ENCODE results near the gene PREX1.
"Not testable (repeated sequence)": the region's sequence is repeated elsewhere in the genome, so short reads cannot be mapped to it uniquely, and the experiment has no call there.

Gene PREX1

DNA sequence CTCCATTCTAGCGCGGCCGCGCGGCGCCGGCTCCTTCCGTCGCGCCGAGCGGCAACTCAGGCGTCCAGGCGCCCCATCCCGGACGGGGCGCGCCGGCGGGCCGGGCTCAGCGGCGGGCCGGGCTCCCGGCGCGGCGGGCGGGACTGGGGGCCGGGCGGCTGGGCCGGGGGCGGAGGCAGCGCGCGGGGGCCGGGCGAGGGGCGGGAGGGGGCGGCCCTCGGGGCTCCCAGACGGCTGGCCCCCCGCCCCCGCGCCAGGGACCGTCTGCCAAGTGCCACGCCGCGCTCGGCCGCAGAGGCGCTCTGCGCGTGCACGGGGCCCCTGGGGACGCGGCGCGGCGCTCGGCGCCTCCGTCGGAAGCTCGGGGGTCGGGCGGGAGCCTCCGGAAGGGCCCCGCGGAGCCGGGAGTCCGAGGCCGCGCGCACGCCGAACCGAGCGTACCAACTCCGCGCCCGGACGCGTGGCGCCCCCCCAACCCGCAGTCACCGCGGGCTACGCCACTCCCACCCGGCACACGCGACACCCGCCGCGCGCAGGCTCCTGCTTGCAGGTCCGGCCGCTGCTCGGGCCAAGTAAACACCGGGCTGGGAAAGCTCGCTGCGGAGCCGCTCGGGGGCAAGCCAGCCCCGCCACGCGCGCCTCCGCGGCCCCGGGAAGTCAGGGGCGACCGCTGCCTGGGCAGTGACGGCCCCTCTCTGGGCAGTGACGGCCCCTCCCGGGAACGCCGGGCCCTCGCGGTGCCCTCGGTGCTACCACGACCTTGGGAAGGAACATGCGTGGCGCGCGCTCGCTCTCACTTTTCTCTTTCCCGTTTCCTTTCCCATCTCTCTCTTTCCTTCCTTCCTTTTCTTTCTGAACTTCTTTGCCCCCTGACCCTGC, at the start of gene PREX1:
Gene PREX1 (minus strand): TSS at position 145 of the 879 bp plus-strand sequence. CDS start 139 bp downstream, at position 6.
- peak; percentile 79 for DNase-seq (ENCODE audit: low spot score)

DNA sequence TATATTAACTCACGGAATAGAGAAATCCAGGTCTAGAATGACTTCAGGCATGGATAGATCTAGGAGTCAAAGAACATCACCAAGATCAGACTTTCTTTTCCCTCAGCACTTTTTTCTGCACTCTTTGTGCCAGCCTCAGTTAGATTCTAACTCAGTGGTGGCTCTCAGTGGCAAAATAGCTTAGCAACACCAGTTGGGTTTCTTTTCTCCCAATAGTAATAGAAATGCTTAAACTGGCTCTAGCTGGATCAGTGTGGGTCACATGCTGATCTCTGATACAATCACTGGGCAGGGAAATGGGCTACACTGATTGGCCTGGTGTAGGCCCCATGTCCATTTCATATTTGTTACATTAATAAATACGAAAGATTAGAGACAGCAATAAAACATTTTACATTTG, 49.5 kb upstream of the PREX1 start:
- DNase-seq (ENCODE audit: low spot score), result peak; percentile 42

DNA sequence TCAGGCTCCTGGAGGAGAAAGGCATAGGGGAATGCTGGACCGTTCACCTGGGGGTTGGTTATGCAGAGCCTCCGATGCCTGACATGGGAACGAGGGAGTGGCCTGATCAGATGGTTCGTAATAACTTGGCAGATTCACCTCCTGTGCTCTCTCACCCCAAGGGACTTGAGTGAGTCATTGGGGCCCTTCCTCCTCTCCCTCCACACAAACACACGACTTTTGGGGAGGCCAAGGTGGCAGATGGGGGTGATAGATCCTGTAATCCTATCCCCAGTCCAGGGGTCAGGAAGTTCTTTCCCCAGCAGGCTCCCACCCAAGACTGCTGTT, 48.1 kb upstream of the PREX1 start:
- DNase-seq (ENCODE audit: low spot score), result no peak

DNA sequence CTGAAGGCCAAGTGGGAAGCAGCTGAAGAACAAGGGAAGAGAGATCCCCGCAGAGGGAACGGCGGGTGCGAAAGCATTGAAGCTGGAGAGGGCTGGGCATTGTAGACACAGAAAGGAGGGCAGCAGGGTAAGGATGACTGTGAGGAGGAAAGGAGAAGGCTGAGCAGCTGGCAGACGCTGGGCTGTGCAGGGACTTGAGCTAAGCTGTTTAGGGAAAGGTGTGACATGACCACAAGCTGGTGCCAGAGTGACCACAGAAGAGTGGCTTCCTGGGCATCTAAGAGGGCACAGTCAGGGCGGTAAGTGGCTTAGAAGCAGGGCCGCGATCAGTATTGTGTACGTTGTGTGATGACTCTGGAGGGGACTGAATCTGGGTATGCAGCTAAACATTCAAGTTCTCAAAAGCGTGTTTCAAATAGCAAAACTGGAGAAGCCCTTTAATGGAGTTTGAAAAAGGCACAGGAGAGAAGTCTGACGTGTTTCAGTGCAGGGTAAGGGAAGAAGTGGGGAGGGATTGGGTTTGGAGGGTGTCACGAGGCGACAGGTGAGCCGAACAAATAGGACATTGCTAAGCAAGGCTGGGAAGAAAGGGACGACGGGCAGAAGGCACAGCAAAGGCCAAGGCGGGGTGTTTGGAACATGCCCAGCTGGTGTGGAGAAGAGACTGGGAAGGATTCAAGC, 47.6 kb upstream of the PREX1 start:
- no peak for DNase-seq (ENCODE audit: low spot score)

- not testable (repeated sequence) for DNase-seq (ENCODE audit: low spot score)
Measured at GRCh38 chr20:48869442-48869841, 41.6 kb upstream of the PREX1 start.

GRCh38 chr20:48866936-48867335, 39.1 kb upstream of the PREX1 start:
- DNase-seq (ENCODE audit: low spot score), result no peak

- DNase-seq (ENCODE audit: low spot score), result no peak
Measured at GRCh38 chr20:48864738-48865318, 37.0 kb upstream of the PREX1 start.

- no peak for DNase-seq (ENCODE audit: low spot score)
Measured at GRCh38 chr20:48864254-48864653, 36.5 kb upstream of the PREX1 start.

DNA sequence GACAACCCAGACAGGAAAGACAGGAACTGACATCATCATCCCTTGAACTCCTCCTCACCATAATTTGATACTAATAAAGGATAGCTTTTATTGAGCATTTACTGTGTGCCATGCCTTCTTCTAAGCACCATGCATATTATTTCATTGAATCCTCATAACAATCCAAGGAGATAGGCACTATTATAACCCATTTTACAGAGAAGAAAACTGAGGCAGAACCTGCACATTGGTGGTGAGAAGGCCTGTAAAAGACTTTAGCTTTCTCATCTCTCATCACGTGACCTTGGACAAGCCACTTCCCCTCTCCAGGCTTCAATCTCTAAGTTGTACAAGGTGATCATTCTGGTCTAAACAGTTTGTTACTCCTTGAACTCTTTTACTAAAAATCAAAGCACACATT, 34.5 kb upstream of the PREX1 start:
- DNase-seq (ENCODE audit: low spot score), result no peak

- no peak for DNase-seq (ENCODE audit: low spot score)
Measured at GRCh38 chr20:48861444-48861843, 33.6 kb upstream of the PREX1 start.

GRCh38 chr20:48858075-48858790, 30.4 kb upstream of the PREX1 start:
- no peak for DNase-seq (ENCODE audit: low spot score)

DNA sequence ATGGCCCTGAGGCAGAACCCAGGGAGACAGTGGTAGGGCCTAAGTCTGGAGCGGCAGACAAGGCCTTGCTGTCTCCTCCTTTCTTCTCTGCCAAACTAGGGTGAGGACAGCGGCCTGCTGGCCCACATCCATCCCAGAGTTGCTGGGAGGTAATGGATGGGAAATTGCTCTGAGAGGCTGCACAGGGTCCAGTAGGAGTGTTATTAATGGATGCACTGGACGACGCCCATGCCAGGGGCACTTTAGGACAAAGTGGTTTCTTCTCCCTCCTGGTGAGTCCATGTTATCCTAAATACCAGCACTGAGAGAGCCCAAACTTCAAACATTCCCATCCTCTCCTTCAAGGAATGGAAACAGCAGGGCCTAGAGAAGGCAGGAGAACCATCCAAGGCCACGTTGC, 28.3 kb upstream of the PREX1 start:
- DNase-seq (ENCODE audit: low spot score), result no peak

DNA sequence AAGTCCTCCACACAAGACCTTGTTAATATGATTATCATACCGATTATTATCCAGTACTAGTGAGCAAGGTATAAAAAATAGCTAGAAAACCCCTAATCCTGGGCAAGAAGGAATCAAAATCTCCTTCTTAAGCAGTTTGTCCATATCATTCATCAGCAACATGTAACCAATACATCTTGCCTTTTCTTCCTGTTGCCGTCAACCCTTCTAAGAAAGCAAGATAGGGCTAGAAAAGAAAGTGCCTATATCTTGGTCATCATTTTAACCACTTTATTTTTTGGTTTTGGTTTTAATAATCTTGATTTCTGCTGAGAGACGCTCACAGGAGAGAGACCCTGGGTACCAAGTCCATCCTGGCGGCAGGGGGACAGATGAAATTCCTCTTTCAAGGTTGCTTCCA, 27.2 kb upstream of the PREX1 start:
- DNase-seq (ENCODE audit: low spot score), result no peak

- no peak for DNase-seq (ENCODE audit: low spot score)
Measured at GRCh38 chr20:48852609-48853008, 24.8 kb upstream of the PREX1 start.

DNA sequence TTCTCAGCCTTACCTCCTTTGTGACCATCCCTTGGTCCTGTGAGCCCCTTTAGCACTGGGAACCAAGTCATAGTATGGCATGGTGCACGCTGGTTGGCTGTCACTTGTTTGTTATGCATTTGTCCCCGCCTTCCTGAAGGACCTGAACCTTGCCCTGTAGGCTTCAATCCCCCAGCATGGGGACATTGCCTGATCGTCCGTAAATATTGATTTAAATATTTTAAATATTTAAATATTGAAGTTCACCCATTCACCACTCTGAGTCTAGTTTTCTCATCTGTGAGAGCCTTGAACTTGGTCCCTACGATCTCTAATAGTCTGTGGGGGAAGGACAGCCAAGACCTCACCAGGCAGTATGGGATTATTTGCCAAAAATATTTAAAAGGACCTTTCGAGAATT, 23.8 kb upstream of the PREX1 start:
- no peak for DNase-seq (ENCODE audit: low spot score)

DNA sequence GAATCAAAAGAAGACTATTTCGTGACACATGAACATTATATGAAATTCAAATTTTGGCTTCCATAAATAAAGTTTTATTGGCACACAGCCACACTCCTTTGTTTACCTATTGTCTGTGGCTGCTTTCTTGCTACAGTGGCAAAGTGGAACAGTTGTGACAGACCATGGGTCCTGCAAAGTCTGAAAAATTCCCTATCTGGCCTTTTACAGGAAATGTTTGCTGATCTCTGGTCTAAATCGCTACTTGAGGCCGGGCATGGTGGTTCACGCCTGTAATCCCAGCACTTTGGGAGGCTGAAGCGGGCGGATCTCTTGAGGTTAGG, 23.1 kb upstream of the PREX1 start:
- no peak for DNase-seq (ENCODE audit: low spot score)

GRCh38 chr20:48850257-48850976, 22.6 kb upstream of the PREX1 start:
- no peak for DNase-seq (ENCODE audit: low spot score)

- DNase-seq (ENCODE audit: low spot score), result no peak
Measured at GRCh38 chr20:48849779-48850178, 22.0 kb upstream of the PREX1 start.

GRCh38 chr20:48849299-48849698, 21.5 kb upstream of the PREX1 start:
- DNase-seq (ENCODE audit: low spot score), result no peak

GRCh38 chr20:48847498-48848205, 19.9 kb upstream of the PREX1 start:
- no peak for DNase-seq (ENCODE audit: low spot score)

Data from NAMALWA (cell line).